Common myeloid progenitor, CD34-positive (primary cell): ENCODE results near the gene NTSR2.
A peak's percentile ranks its signal among the peaks of the same experiment; 100 is the strongest.

Experiments
- CTCF ChIA-PET: fragments of 350-600 bp; sonication (Branson Sonifier 250); formaldehyde crosslinking; loops from one replicate; lab custom pipeline; 2021; ENCODE audit warnings: antibody characterized with exemption; lab: Charles Lee
- POLR2A ChIA-PET: fragments of 350-600 bp; sonication (Branson Sonifier 250); formaldehyde crosslinking; loops from one replicate; lab custom pipeline; 2021; ENCODE audit warnings: antibody characterized with exemption; lab: Charles Lee
- DNase-seq, 3 donors: peaks; one replicate each; pipeline versions ENCODE4 v3.0.0 to v3.0.0-alpha.2; 2013
- H3K27ac ChIP-seq, 2 experiments: 1 replicate in 1 of 2; 2 replicates in 1 of 2; pipeline ENCODE4 v1.7.0; 2013; ENCODE audit warnings: inconsistent platforms in 2 of 2, low read length in 2 of 2, mild to moderate bottlenecking in 2 of 2, low read depth in 1 of 2, moderate library complexity in 1 of 2; ENCODE audit not compliant: severe bottlenecking in 2 of 2, insufficient read depth in 1 of 2, poor library complexity in 1 of 2
- H3K27me3 ChIP-seq, 5 experiments: replicated peaks in 2 of 5; 1 replicate in 3 of 5; 2 replicates in 2 of 5; pipeline versions ENCODE4 v1.6.1 to v1.7.0; 2013; ENCODE audit warnings: low read length in 4 of 5, mild to moderate bottlenecking in 2 of 5, moderate library complexity in 2 of 5, inconsistent platforms in 1 of 5; ENCODE audit not compliant: insufficient read depth in 5 of 5, control insufficient read depth in 4 of 5
- H3K36me3 ChIP-seq, 4 experiments: 1 replicate in 2 of 4; 2 replicates in 2 of 4; pipeline versions ENCODE4 v1.6.1 to v1.7.0; 2013; ENCODE audit warnings: low read length in 3 of 4, control low read depth in 1 of 4, mild to moderate bottlenecking in 1 of 4; ENCODE audit not compliant: control insufficient read depth in 4 of 4, insufficient read depth in 4 of 4
- H3K4me1 ChIP-seq, 4 experiments: 1 replicate in 3 of 4; 2 replicates in 1 of 4; pipeline versions ENCODE4 v1.6.1 to v1.7.1; 2013; ENCODE audit warnings: low read length in 3 of 4, mild to moderate bottlenecking in 3 of 4, control low read depth in 1 of 4, inconsistent platforms in 1 of 4, moderate library complexity in 1 of 4; ENCODE audit not compliant: control insufficient read depth in 4 of 4, insufficient read depth in 4 of 4; ENCODE audit errors: control extremely low read depth in 1 of 4
- H3K4me3 ChIP-seq, 7 experiments: 1 replicate in 4 of 7; 2 replicates in 3 of 7; pipeline versions ENCODE4 v1.5.1 to v1.7.0; 2013; ENCODE audit warnings: mild to moderate bottlenecking in 7 of 7, low read length in 6 of 7, moderate library complexity in 6 of 7, inconsistent platforms in 2 of 7, low read depth in 2 of 7, control low read depth in 1 of 7; ENCODE audit not compliant: insufficient read depth in 4 of 7, control insufficient read depth in 1 of 7; ENCODE audit errors: extremely low read depth in 1 of 7
- H3K9me3 ChIP-seq, 5 experiments: 1 replicate in 4 of 5; 2 replicates in 1 of 5; pipeline versions ENCODE4 v1.6.1 to v1.7.1; 2013; ENCODE audit warnings: low read length in 4 of 5, mild to moderate bottlenecking in 2 of 5, inconsistent platforms in 1 of 5, low read depth in 1 of 5, moderate library complexity in 1 of 5; ENCODE audit not compliant: control insufficient read depth in 4 of 5, insufficient read depth in 2 of 5; ENCODE audit errors: control extremely low read depth in 1 of 5
- WGBS: methylation state at CpG from one replicate; pipeline ENCODE4 v1.1.5; 2013; ENCODE audit not compliant: insufficient coverage; 5-methylcytosine and 5-hydroxymethylcytosine counted together

The NTSR2 gene

GRCh38 chr2:11701206-11701605 is 31.2 kb upstream of the NTSR2 start:
- peaks cover 0 to 3% (median 0%) of the 10 kb centered on the region in 5 experiments for H3K9me3 ChIP-seq
- ChIA-PET POLR2A (no interaction called here), CTCF (interaction anchor here (1.1 to 22.4 kb wide), 3 partner anchors 28 to 82 kb away, joined by 3 to 460 read pairs (median 344); partner anchors contain the start of gene LPIN1)
- 100% methylated on average over 2 of the region's 5 CpGs for WGBS
- no peaks in the 10 kb centered on the region for H3K27me3 ChIP-seq
- no peaks in the 10 kb centered on the region for H3K36me3 ChIP-seq
- no peak for DNase-seq
- H3K27ac ChIP-seq: no peak overlapping the region
- no peak overlapping the region for H3K4me3 ChIP-seq
- H3K4me1 ChIP-seq: peaks cover 0 to 61% (median 44%) of the 10 kb centered on the region in 4 experiments

GRCh38 chr2:11699686-11700670 is 30.0 kb upstream of the NTSR2 start:
- peaks cover 0 to 72% (median 53%) of the 10 kb centered on the region in 4 experiments for H3K4me1 ChIP-seq
- H3K9me3 ChIP-seq: no peaks in the 10 kb centered on the region
- POLR2A ChIA-PET: no interaction called here
- no peak overlapping the region for H3K27ac ChIP-seq
- 73% methylated on average over 4 of the region's 9 CpGs for WGBS
- H3K27me3 ChIP-seq: no peaks in the 10 kb centered on the region
- H3K4me3 ChIP-seq: no peak overlapping the region
- no peak for DNase-seq
- no peaks in the 10 kb centered on the region for H3K36me3 ChIP-seq
- CTCF ChIA-PET: interaction anchor here (0.9 to 22.4 kb wide), 8 partner anchors 12 to 84 kb away, joined by 3 to 460 read pairs (median 4); partner anchors contain the start of gene LPIN1

GRCh38 chr2:11698009-11698922 is 28.3 kb upstream of the NTSR2 start:
- POLR2A ChIA-PET: interaction anchor here (0.6 to 1.7 kb wide), 3 partner anchors 22 to 51 kb away, joined by 3 to 6 read pairs (median 4); no protein-coding TSS in a partner anchor
- WGBS: 69% methylated on average over 23 of the region's 24 CpGs

GRCh38 chr2:11697103-11697871 is 27.3 kb upstream of the NTSR2 start:
- H3K27me3 ChIP-seq: no peaks in the 10 kb centered on the region
- H3K36me3 ChIP-seq: no peaks in the 10 kb centered on the region
- ChIA-PET CTCF (interaction anchor here (0.8 to 22.4 kb wide), 11 partner anchors 9 to 86 kb away, joined by 3 to 460 read pairs (median 6); partner anchors contain the start of gene LPIN1), POLR2A (interaction anchor here (0.6 to 1.7 kb wide), 4 partner anchors 23 to 76 kb away, joined by 3 to 6 read pairs (median 4); no protein-coding TSS in a partner anchor)
- H3K4me1 ChIP-seq: peaks cover 0 to 69% (median 53%) of the 10 kb centered on the region in 4 experiments
- peak overlapping the region in 4 of 7 experiments; percentile 28 to 51 (median 48) for H3K4me3 ChIP-seq
- 3% methylated on average over 14 of the region's 16 CpGs for WGBS
- DNase-seq: peak; percentile 87 to 98 (median 97)
- peak overlapping the region in 1 of 2 experiments; percentile 53 for H3K27ac ChIP-seq
- H3K9me3 ChIP-seq: no peaks in the 10 kb centered on the region

More at GRCh38 chr2:11698009-11698922, 28.3 kb upstream of the NTSR2 start:
- Histone ChIP-seq H3K36me3 (no peaks in the 10 kb centered on the region), H3K27ac (no peak overlapping the region), H3K4me1 (peaks cover 0 to 74% (median 53%) of the 10 kb centered on the region in 4 experiments), H3K27me3 (no peaks in the 10 kb centered on the region), H3K4me3 (no peak overlapping the region), H3K9me3 (no peaks in the 10 kb centered on the region)
- CTCF ChIA-PET: interaction anchor here (0.7 to 22.4 kb wide), 10 partner anchors 9 to 85 kb away, joined by 3 to 460 read pairs (median 4); partner anchors contain the start of gene LPIN1
- DNase-seq: peak in 2 of 3 donors; percentile 33 to 46

GRCh38 chr2:11696736-11697102 is 26.7 kb upstream of the NTSR2 start:
- Histone ChIP-seq H3K27me3 (no peaks in the 10 kb centered on the region), H3K4me1 (peaks cover 0 to 63% (median 48%) of the 10 kb centered on the region in 4 experiments), H3K27ac (peak overlapping the region in 1 of 2 experiments; percentile 53), H3K4me3 (peak overlapping the region in 4 of 7 experiments; percentile 2 to 50 (median 30)), H3K9me3 (no peaks in the 10 kb centered on the region), H3K36me3 (no peaks in the 10 kb centered on the region)
- ChIA-PET CTCF (interaction anchor here (0.9 to 22.4 kb wide), 9 partner anchors 9 to 87 kb away, joined by 3 to 460 read pairs (median 8); partner anchors contain the start of gene LPIN1), POLR2A (interaction anchor here (0.6 to 1.7 kb wide), 5 partner anchors 23 to 76 kb away, joined by 3 to 6 read pairs (median 4); no protein-coding TSS in a partner anchor)
- WGBS: 16% methylated on average over 9 of the region's 9 CpGs
- DNase-seq: no peak
